GM21447 (cell line): ENCODE results near the gene SDHA.

Source experiments
- ATAC-seq: cut with Tn5 transposase; IDR thresholded peaks from one replicate; pipeline ENCODE4 v1.9.1; 2021; ENCODE audit not compliant: unreplicated experiment

SDHA gene

GRCh38 chr5:217494-218456 is at the start of gene SDHA, which contains the start of gene CCDC127:
Gene SDHA, plus strand, starts transcription at chr5:218320. Its CDS starts 36 bp downstream, at chr5:218356.
Gene CCDC127, minus strand, starts transcription at chr5:218153. Its CDS starts 1,304 bp downstream, at chr5:216849.
- ATAC-seq, result peak; percentile 59

DNA sequence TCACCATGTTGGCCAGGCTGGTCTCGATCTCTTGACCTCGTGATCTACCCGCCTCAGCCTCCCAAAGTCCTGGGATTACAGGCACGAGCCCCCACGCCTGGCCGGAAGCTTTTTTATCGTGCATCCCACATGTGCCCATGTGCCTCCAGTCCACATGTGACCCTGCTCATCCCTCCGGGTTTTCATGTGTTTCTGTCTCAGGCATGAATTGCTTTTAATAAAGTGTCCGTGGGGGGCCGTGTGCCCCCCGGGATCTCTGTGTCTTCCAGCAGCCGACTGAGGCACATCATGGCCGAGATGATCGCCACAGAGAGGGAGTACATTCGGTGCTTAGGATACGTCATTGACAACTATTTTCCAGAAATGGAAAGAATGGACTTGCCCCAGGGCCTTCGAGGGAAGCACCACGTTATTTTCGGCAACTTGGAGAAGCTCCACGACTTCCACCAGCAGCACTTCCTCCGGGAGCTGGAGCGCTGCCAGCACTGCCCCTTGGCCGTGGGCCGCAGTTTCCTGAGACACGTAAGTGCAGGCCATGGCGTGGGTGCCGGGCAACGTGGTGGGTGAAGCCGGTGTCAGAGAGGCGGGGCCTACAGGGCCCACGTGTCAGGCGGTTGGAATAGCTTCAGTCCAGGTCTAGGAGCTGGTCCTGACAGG is 48.9 kb upstream of the SDHA start:
- ATAC-seq, result no peak

DNA sequence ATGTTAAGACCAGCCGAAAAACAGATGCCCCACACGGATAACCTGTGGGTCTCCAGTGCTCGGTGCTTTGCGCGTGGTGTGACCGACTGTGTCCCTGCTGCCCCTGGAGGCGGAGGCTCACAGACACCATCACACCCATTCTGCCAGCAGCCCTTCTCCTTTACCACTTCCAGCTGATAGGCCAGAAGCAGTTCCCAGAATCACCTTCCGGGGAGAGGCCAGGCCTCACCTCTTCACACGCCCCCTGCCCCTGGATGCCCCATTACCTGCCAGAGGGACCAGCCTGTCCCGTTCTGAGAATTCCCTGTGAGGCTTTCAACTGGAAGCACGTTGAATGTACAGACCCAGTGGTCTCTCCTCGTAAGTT is 48.4 kb upstream of the SDHA start:
- no peak for ATAC-seq

DNA sequence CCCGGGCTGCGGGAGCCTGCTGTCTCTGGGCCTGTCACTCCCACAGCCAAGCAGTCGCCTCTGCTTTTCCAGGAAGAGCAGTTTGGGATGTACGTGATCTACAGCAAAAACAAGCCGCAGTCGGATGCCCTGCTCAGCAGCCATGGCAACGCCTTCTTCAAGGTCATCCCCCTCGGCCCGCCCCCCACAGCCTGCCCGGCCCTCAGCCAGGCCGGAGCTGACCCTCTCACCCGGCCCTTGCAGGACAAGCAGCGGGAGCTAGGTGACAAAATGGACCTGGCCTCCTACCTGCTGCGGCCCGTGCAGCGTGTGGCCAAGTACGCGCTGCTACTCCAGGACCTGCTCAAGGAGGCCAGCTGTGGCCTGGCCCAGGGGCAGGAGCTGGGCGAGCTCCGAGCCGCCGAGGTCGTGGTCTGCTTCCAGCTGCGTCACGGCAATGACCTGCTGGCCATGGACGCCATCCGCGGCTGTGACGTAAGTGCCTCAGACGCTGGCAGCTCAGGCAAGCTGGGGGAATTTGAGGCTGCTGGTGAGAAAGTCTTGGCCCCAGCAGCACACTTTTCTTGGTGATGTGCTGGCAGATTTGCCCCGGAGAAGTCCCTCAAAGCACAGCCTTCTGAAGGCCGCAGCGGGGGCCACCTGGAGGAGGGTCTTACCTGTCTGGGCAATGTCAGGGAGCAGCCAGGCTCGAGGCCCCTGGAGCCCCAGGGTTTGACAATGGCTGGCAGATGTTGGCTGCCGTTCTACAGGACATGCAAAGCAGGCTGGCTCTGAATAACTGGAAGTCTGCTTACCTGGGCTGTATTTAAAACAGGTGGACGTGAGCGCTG is 46.9 kb upstream of the SDHA start:
- no peak for ATAC-seq

DNA sequence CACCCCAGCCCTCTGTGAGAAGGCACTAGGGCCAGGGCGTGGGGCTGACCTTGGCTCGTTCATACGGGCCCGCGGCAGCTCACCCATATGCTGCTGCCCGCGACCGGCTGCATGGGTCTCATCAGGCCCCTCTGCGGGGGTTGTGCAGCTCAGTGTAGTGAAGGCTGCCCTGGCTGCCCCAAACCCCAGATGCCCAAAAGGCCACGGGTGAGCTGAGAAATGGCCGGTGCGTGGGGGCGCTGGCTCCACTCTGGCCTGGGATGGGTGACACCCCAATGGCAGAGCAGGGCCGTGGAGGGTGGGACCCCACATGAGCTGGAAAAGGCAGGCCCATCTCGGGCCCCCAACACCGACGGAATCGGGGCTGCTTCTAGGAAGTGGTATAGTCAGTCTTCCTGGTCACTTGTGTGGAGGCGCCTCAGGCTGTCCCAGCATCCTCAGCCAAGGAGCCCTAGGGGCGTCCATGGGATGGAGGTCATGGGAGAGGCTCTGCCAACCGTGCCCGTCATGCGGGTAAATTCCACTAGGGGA is 46.3 kb upstream of the SDHA start:
- no peak for ATAC-seq

GRCh38 chr5:172421-172820 is 45.7 kb upstream of the SDHA start:
- no peak for ATAC-seq

- ATAC-seq, result no peak
Measured at GRCh38 chr5:172841-173251, 45.3 kb upstream of the SDHA start.

DNA sequence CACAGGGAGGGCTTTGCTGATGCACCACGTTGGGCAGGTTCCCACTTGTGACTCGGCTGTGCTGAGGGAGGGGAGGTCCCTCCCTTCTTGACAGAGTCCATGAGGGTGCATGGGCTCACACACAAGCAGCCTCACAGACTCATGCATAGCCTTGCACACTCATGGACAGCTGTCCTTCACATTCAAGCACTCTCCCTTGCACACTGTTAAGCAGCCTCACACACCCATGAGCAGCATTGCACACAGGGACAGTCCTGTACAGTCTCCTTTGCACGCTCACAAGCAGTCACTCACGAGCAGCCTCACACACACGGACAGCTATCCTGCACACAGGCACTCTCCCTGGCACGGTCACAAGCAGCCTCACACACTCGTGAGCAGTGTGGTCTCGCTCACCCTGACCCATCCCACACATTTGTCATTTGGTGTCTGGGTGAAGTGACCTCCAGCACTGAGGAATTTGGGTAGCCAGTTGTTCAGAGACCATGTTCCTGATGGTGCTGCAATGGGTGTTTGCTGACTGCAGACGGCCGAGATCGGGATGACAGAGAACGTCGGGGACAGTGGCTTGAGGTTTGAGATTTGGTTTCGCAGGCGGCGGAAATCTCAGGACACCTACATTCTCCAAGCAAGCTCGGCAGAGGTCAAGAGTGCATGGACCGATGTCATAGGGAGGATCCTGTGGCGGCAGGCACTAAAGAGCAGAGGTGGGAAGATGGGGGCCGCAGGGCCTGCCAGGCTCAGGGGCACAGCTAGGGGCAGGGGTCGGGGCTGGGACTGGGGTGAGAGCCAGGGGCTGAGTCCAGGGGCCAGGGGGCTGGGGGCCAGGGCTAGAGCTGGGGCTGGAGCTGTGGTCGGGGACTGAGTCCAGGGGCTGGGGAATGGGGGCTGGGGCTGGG is 44.5 kb upstream of the SDHA start:
- no peak for ATAC-seq

DNA sequence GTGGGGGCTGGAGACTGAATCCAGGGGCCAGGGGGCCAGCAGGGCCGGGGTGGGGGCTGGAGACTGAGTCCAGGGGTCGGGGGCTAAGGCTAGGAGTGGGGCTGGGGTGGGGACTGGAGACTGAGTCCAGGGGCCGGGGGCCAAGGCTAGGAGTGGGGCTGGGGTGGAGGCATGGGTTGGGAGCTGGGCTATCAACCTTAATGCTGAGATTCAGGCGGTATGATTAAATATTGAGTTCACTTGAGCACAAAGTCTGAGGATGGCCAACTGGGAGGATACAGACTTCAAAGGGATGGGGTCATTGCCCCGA is 43.9 kb upstream of the SDHA start:
- ATAC-seq, result no peak

GRCh38 chr5:174876-175465 is 43.1 kb upstream of the SDHA start:
- no peak for ATAC-seq

DNA sequence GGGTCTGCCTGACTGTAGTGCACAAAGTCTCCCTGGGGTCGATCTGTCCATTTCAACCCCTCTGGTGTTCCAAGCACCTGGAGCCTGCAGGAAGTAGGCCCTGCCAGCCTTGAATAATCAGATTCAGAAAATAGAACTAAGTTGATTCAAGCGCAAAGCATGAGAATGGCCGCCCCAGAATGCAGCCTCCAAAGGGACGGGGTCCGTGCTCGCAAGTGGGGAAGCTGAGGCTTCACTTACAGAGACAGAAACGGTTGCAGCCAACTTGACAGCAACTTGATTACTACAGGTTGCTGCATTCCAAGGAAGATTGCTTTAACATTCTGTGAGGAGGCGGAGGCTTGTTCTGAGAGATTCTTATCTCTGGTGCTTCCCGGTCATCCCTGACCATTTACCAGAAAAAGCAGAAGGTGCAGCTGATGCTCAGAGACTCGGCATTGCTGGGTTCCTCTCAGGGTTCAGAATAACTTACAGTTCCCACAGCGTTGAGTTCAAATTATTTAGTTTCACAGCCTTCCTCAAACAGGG is 41.8 kb upstream of the SDHA start:
- no peak for ATAC-seq

DNA sequence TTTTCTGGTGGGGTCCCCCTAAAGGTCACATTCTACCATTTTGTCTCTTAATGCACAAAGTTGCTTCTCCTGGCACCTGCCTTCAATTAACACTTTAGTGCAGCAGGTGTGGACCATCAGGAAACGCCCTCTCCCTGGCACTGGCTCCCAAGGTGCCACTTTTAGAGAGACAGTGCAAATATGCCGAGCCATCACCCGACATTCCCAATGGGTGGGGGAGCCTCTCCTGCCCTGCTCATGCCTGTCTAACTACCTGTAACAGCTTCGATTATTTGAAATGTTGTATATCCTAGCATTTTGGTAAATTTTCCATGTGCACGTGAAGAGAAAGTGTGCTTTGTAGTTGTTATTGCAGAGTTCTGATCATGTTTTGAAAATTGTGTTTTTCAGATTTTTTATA is 40.0 kb upstream of the SDHA start:
- ATAC-seq, result no peak

DNA sequence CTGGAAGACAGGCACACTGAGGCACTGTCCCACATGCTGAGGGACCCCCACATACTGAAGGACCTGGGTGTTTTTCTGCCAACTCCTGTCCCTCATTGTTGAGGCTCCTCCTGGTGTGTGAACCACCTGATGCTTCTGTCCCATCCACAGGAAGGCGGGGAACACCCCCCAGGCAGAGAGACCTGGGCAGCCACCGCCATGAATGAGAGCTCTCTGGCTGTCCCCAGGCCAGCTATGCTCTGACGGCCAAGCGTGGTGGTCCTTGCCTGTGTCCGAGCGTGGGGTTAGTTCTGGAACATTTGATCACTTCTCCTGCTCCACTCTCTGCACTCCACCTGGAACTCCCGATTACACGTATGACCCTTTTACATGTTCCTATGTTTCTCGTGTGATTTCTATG is 38.7 kb upstream of the SDHA start:
- ATAC-seq, result no peak

GRCh38 chr5:180286-180918 is 37.7 kb upstream of the SDHA start:
- no peak for ATAC-seq

- no peak for ATAC-seq
Measured at GRCh38 chr5:181160-181559, 37.0 kb upstream of the SDHA start.

GRCh38 chr5:181566-181965 is 36.6 kb upstream of the SDHA start:
- no peak for ATAC-seq

GRCh38 chr5:182126-182525 is 36.0 kb upstream of the SDHA start:
- ATAC-seq, result no peak

DNA sequence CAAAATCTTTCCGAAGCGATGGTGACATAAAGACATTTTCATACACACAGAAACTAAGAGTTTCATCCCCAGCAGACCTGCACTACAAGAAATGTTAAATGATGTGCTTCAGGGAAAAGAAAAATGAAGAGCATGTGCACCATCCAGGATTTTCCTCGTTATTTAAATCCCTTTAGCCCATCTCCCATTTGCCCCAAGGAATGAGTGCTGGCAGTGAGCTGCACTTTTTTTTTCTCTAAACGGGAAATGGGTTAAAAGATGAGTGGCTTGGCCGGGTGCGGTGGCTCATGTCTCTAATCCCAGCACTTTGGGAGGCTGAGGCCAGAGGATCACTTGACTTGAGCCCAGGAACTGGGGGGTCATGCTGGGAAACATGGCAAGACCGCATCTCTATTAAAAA is 33.6 kb upstream of the SDHA start:
- no peak for ATAC-seq
